Hepatocyte (in vitro differentiated cells): ENCODE data around the gene SCTR.

Source experiments
- EZH2 ChIP-seq: fragments of 200-600 bp; sonication (generic); IDR thresholded peaks from 2 replicates; pipeline ENCODE4 v1.6.1; 2016; ENCODE audit warnings: antibody characterized with exemption, mild to moderate bottlenecking, borderline replicate concordance
- EZH2phosphoT487 ChIP-seq: fragments of 200-600 bp; sonication (generic); IDR thresholded peaks from one replicate; pipeline ENCODE4 v1.6.1; 2018; ENCODE audit warnings: antibody characterized with exemption, mild to moderate bottlenecking, low read depth, moderate library complexity; ENCODE audit not compliant: unreplicated experiment, severe bottlenecking
- TF ChIP-seq, protein P1 (sequence below): fragments of 200-600 bp; sonication (generic); IDR thresholded peaks from 2 replicates; pipeline ENCODE4 v1.5.1; 2016; ENCODE audit warnings: antibody characterized with exemption, mild to moderate bottlenecking; ENCODE audit not compliant: poor library complexity

DNA sequence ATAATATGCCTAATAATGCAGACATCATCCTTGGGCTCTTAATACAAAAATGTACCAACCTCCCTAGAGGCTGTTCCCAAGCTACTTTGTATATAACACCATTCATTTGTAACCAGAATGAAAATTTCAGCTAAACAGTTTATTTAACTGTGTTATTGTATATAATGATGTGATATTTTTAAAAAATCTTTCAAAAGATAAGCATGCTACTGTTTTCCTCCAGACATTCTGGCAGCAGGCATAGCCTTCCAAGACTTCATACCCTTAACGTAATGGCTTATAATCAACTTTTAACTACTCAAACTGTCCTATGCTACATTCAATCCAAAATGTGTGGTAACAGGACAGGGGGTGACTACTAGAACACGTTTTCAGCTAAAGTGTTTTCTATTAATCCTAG lies 41.2 kb upstream of the SCTR start:
- TF ChIP-seq, protein P1, sequence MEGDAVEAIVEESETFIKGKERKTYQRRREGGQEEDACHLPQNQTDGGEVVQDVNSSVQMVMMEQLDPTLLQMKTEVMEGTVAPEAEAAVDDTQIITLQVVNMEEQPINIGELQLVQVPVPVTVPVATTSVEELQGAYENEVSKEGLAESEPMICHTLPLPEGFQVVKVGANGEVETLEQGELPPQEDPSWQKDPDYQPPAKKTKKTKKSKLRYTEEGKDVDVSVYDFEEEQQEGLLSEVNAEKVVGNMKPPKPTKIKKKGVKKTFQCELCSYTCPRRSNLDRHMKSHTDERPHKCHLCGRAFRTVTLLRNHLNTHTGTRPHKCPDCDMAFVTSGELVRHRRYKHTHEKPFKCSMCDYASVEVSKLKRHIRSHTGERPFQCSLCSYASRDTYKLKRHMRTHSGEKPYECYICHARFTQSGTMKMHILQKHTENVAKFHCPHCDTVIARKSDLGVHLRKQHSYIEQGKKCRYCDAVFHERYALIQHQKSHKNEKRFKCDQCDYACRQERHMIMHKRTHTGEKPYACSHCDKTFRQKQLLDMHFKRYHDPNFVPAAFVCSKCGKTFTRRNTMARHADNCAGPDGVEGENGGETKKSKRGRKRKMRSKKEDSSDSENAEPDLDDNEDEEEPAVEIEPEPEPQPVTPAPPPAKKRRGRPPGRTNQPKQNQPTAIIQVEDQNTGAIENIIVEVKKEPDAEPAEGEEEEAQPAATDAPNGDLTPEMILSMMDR = no peak
- TF ChIP-seq EZH2 = no peak
- no peak for TF ChIP-seq EZH2phosphoT487
